B cell (primary cell): ENCODE results near the gene SPSB3. TPM values are rescaled to one million over a fixed set of nuclear protein-coding genes. Genes with fewer than 3 reads are reported as not detected.

Experiments
- ATAC-seq: fragments of 200-7000 bp; cut with Tn5 transposase; one replicate; pipeline ENCODE4 v1.10.0; 2021; ENCODE audit warnings: low read depth, mild to moderate bottlenecking, moderate number of reproducible peaks, moderate library complexity
- CTCF ChIA-PET: fragments of 350-600 bp; sonication (Branson Sonifier 250); formaldehyde crosslinking; loops from one replicate; lab custom pipeline; 2021; ENCODE audit warnings: antibody characterized with exemption, inconsistent platforms; lab: Charles Lee
- POLR2A ChIA-PET: fragments of 350-600 bp; sonication (Branson Sonifier 250); formaldehyde crosslinking; loops from one replicate; lab custom pipeline; 2021; ENCODE audit warnings: antibody characterized with exemption; lab: Charles Lee
- DNase-seq: peaks from one replicate; pipeline ENCODE4 v3.0.0; 2013
- H2AFZ ChIP-seq: 2 replicates; pipeline ENCODE4 v1.6.1; 2012; ENCODE audit warnings: mild to moderate bottlenecking, low read depth, low read length; ENCODE audit not compliant: insufficient read depth, poor library complexity, severe bottlenecking
- H3K27ac ChIP-seq, 2 donors: 1 replicate in 1 of 2; 2 replicates in 1 of 2; pipeline ENCODE4 v1.5.1; 2012 to 2013; ENCODE audit warnings: low read length in 2 of 2, mild to moderate bottlenecking in 2 of 2, moderate library complexity in 1 of 2
- H3K27me3 ChIP-seq, 4 experiments: fragments of 200-600 bp in 1 of 4; sonication (generic) in 1 of 4; replicated peaks in 1 of 4; 1 replicate in 2 of 4; 2 replicates in 2 of 4; pipeline versions ENCODE4 v1.6.1 to v1.7.0; 2013 to 2016; ENCODE audit warnings: low read length in 3 of 4, mild to moderate bottlenecking in 2 of 4, mixed read lengths in 1 of 4, moderate library complexity in 1 of 4; ENCODE audit not compliant: insufficient read depth in 4 of 4, control insufficient read depth in 3 of 4; ENCODE audit errors: control extremely low read depth in 1 of 4
- H3K36me3 ChIP-seq, 2 experiments: replicated peaks in 1 of 2; 1 replicate in 1 of 2; 2 replicates in 1 of 2; pipeline versions ENCODE4 v1.6.1 to v1.7.1; 2013; ENCODE audit warnings: low read length in 1 of 2; ENCODE audit not compliant: insufficient read depth in 2 of 2, control insufficient read depth in 1 of 2; ENCODE audit errors: control extremely low read depth in 1 of 2, extremely low read depth in 1 of 2
- H3K4me1 ChIP-seq, 2 donors: fragments of 200-600 bp in 1 of 2; sonication (generic) in 1 of 2; 1 replicate in 1 of 2; 2 replicates in 1 of 2; pipeline versions ENCODE4 v1.5.1 to v1.6.1; 2013 to 2017; ENCODE audit warnings: low read length in 2 of 2; ENCODE audit not compliant: control insufficient read depth in 2 of 2, insufficient read depth in 2 of 2
- H3K4me2 ChIP-seq: replicated peaks from 2 replicates; pipeline ENCODE3; 2012; ENCODE audit warnings: mild to moderate bottlenecking, low read depth, low read length; ENCODE audit not compliant: poor library complexity, severe bottlenecking
- H3K4me3 ChIP-seq, 5 experiments: fragments of 200-600 bp in 1 of 5; sonication (generic) in 1 of 5; 1 replicate in 3 of 5; 2 replicates in 2 of 5; pipeline versions ENCODE4 v1.5.1 to v1.7.0; 2011 to 2016; ENCODE audit warnings: low read length in 4 of 5, mild to moderate bottlenecking in 4 of 5, low read depth in 2 of 5, control low read depth in 1 of 5, moderate library complexity in 1 of 5; ENCODE audit not compliant: insufficient read depth in 1 of 5; ENCODE audit errors: control extremely low read depth in 1 of 5, extremely low read depth in 1 of 5
- H3K79me2 ChIP-seq: fragments of 200-600 bp; sonication (generic); one replicate; pipeline ENCODE4 v1.6.0; 2016; ENCODE audit warnings: low read length; ENCODE audit not compliant: control insufficient read depth, insufficient read depth
- H3K9ac ChIP-seq: fragments of 200-600 bp; sonication (generic); 2 replicates; pipeline ENCODE4 v1.6.1; 2017; ENCODE audit warnings: mild to moderate bottlenecking, low read length, moderate library complexity
- H3K9me3 ChIP-seq, 3 donors: one replicate each; pipeline versions ENCODE4 v1.6.1 to v1.7.1; 2013; ENCODE audit warnings: low read length in 2 of 3; ENCODE audit not compliant: control insufficient read depth in 2 of 3, insufficient read depth in 1 of 3; ENCODE audit errors: control extremely low read depth in 1 of 3
- H4K20me1 ChIP-seq: 2 replicates; pipeline ENCODE4 v1.6.0; 2012; ENCODE audit warnings: mild to moderate bottlenecking, low read length; ENCODE audit not compliant: insufficient read depth, control insufficient read depth, poor library complexity, severe bottlenecking
- H3K27ac Mint-ChIP-seq: one replicate; pipeline ENCODE4 v1.8.0; 2021; ENCODE audit warnings: mixed read lengths
- H3K27me3 Mint-ChIP-seq: one replicate; pipeline ENCODE4 v1.8.0; 2021; ENCODE audit warnings: mixed read lengths
- H3K4me1 Mint-ChIP-seq: one replicate; pipeline ENCODE4 v1.8.0; 2021; ENCODE audit warnings: mixed read lengths
- H3K4me3 Mint-ChIP-seq: one replicate; pipeline ENCODE4 v1.8.0; 2021; ENCODE audit warnings: mixed read lengths
- H3K9me3 Mint-ChIP-seq: one replicate; pipeline ENCODE4 v1.8.0; 2022; ENCODE audit warnings: mixed read lengths; ENCODE audit not compliant: insufficient read depth
- CTCF ChIP-seq: fragments of 200-600 bp; IDR thresholded peaks from one replicate; pipeline ENCODE4 v1.8.0; 2022; ENCODE audit warnings: antibody characterized with exemption, mild to moderate bottlenecking
- EZH2 ChIP-seq: IDR thresholded peaks from 2 replicates; pipeline ENCODE4 v1.6.1; 2012; ENCODE audit warnings: borderline replicate concordance, low read depth, mild to moderate bottlenecking, moderate library complexity, low read length; ENCODE audit not compliant: insufficient read depth, poor library complexity, severe bottlenecking
- WGBS: methylation state at CpG from one replicate; pipeline ENCODE4 v1.1.5; 2013; ENCODE audit warnings: missing lambda C conversion rate; ENCODE audit not compliant: insufficient coverage; 5-methylcytosine and 5-hydroxymethylcytosine counted together
- intact Hi-C: fragments of 100-400 bp; cut with micrococcal nuclease; formaldehyde crosslinking; loops from one replicate; pipeline ENCODE4 v1.10.0; 2022
- polyA plus RNA-seq: library from polyadenylated mRNA; depleted of rRNA; stranded (reverse); fragments of >200 nt; gene quantifications from 2 replicates; pipeline ENCODE4 v1.2.3, GENCODE V29; 2012
- total RNA-seq, 2 donors: library from RNA; stranded (reverse); fragments of 120-200 nt in 1 of 2; gene quantifications; 1 replicate in 1 of 2; 2 replicates in 1 of 2; pipeline versions ENCODE4 v1.2.3 to v1.2.4, GENCODE V29; 2013 to 2022

Gene SPSB3
- total and polyA plus RNA-seq, 2 donors (not counting 1 experiment from before 2014, with no cell fraction given): 91.2 to 264 TPM

- CTCF ChIA-PET: no interaction called here
- H3K27ac ChIP-seq: no peak overlapping the region
- Mint-ChIP-seq H3K27ac (no peak overlapping the region), H3K9me3 (no peaks in the 10 kb centered on the region), H3K4me1 (no peaks in the 10 kb centered on the region), H3K27me3 (no peaks in the 10 kb centered on the region), H3K4me3 (no peak overlapping the region)
- H3K4me1 ChIP-seq: no peaks in the 10 kb centered on the region
- ATAC-seq: no peak
- intact Hi-C loops: no loop called here
- POLR2A ChIA-PET: no interaction called here
- DNase-seq: no peak
- peaks cover 20% of the 10 kb centered on the region for H4K20me1 ChIP-seq
- H3K27me3 ChIP-seq: no peaks in the 10 kb centered on the region
- 95% methylated on average over 36 of the region's 40 CpGs for WGBS
- TF ChIP-seq EZH2 (no peak), CTCF (no peak)
- peaks cover 11% of the 10 kb centered on the region for H3K79me2 ChIP-seq
- H3K4me2 ChIP-seq: no peak overlapping the region
- no peak overlapping the region for H3K4me3 ChIP-seq
- no peak overlapping the region for H3K9ac ChIP-seq
- H3K9me3 ChIP-seq: no peaks in the 10 kb centered on the region
- H2AFZ ChIP-seq: no peak overlapping the region
- peaks cover 2 to 56% of the 10 kb centered on the region in 2 experiments for H3K36me3 ChIP-seq
These were observed 34.3 kb upstream of the SPSB3 start for GRCh38 chr16:1816396-1817275.

GRCh38 chr16:1815461-1815860 lies 33.1 kb upstream of the SPSB3 start:
- WGBS: 96% methylated on average over 5 of the region's 11 CpGs
- Histone ChIP-seq H3K9me3 (no peaks in the 10 kb centered on the region), H3K27me3 (no peaks in the 10 kb centered on the region), H3K9ac (no peak overlapping the region), H2AFZ (no peak overlapping the region), H3K36me3 (peaks cover 2 to 53% of the 10 kb centered on the region in 2 experiments), H3K4me2 (no peak overlapping the region), H3K27ac (no peak overlapping the region), H3K4me1 (no peaks in the 10 kb centered on the region), H4K20me1 (peaks cover 17% of the 10 kb centered on the region), H3K4me3 (no peak overlapping the region), H3K79me2 (peaks cover 6% of the 10 kb centered on the region)
- Mint-ChIP-seq H3K4me3 (no peak overlapping the region), H3K9me3 (no peaks in the 10 kb centered on the region), H3K27me3 (no peaks in the 10 kb centered on the region), H3K4me1 (no peaks in the 10 kb centered on the region), H3K27ac (no peak overlapping the region)
- CTCF ChIA-PET: no interaction called here
- TF ChIP-seq CTCF: no peak
- no peak for TF ChIP-seq EZH2
- POLR2A ChIA-PET: no interaction called here
- intact Hi-C loops: no loop called here
- DNase-seq (no peak), ATAC-seq (no peak)
